ENCODE results near the gene TIAM2.

DNA sequence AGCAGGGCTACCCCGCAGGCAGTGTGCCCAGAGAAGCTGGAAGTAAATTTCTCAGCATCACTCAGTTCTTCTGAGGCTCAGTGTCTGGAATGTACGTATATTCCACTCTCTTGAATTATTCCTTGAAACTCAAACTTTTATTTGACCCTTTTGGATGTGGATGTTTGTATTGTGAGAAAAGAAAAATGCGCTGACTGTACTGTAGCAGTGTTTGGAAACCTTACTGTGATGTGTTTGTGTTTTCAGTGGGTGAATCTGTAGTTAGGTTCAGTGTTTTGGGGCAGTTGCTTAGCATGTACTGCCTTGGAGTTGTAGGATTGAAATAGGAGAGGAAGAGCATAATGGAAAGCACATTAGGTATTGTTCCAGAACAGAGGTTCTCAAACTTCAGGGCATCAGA lies 13.5 kb downstream of the TIAM2 start:
- TF ChIP-seq, protein P1, sequence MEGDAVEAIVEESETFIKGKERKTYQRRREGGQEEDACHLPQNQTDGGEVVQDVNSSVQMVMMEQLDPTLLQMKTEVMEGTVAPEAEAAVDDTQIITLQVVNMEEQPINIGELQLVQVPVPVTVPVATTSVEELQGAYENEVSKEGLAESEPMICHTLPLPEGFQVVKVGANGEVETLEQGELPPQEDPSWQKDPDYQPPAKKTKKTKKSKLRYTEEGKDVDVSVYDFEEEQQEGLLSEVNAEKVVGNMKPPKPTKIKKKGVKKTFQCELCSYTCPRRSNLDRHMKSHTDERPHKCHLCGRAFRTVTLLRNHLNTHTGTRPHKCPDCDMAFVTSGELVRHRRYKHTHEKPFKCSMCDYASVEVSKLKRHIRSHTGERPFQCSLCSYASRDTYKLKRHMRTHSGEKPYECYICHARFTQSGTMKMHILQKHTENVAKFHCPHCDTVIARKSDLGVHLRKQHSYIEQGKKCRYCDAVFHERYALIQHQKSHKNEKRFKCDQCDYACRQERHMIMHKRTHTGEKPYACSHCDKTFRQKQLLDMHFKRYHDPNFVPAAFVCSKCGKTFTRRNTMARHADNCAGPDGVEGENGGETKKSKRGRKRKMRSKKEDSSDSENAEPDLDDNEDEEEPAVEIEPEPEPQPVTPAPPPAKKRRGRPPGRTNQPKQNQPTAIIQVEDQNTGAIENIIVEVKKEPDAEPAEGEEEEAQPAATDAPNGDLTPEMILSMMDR (IDR thresholded peaks at IDR 0.05; ENCODE audit: borderline replicate concordance, extremely low read depth, low read length, poor library complexity, severe bottlenecking), result no peak
- TF ChIP-seq EZH2 (IDR thresholded peaks at IDR 0.05; ENCODE audit: borderline replicate concordance, low read depth, low read length, severe bottlenecking), result no peak

Data from DND-41 (cell line).